ENCODE data around the gene ITGA3. TPM values are rescaled to one million over a fixed set of nuclear protein-coding genes. Genes with fewer than 3 reads are reported as not detected.

ITGA3 gene
- total RNA-seq, 4 donors from 2014 or later, result 14.3 to 73.1 (median 33.4) TPM

DNA sequence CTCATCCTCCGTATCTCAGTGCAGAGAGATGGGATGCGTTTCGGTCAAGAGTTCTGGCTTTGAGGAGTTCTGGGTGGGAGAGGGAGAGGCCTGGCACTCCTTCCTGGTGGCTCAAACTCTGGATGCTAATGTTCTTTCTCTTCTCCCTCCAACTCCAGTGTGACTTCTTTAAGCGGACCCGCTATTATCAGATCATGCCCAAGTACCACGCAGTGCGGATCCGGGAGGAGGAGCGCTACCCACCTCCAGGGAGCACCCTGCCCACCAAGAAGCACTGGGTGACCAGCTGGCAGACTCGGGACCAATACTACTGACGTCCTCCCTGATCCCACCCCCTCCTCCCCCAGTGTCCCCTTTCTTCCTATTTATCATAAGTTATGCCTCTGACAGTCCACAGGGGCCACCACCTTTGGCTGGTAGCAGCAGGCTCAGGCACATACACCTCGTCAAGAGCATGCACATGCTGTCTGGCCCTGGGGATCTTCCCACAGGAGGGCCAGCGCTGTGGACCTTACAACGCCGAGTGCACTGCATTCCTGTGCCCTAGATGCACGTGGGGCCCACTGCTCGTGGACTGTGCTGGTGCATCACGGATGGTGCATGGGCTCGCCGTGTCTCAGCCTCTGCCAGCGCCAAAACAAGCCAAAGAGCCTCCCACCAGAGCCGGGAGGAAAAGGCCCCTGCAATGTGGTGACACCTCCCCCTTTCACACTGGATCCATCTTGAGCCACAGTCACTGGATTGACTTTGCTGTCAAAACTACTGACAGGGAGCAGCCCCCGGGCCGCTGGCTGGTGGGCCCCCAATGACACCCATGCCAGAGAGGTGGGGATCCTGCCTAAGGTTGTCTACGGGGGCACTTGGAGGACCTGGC is 33.3 kb downstream of the ITGA3 start:
- H3K4me1 ChIP-seq, result no peaks in the 10 kb centered on the region
- intact Hi-C loops (cut with DNase I; ENCODE audit: low total_unique reads), result loop anchor here (2.0 kb wide), 1 partner anchor 62 kb away; no protein-coding TSS in a partner anchor
- H3K4me3 ChIP-seq, result no peak overlapping the region
- H3K27ac ChIP-seq, result no peak overlapping the region
- H3K27me3 ChIP-seq, result no peaks in the 10 kb centered on the region
- no peaks in the 10 kb centered on the region for H3K36me3 ChIP-seq
- no peaks in the 10 kb centered on the region for H3K9me3 ChIP-seq
- DNase-seq, result no peak
- TF ChIP-seq, protein P1, sequence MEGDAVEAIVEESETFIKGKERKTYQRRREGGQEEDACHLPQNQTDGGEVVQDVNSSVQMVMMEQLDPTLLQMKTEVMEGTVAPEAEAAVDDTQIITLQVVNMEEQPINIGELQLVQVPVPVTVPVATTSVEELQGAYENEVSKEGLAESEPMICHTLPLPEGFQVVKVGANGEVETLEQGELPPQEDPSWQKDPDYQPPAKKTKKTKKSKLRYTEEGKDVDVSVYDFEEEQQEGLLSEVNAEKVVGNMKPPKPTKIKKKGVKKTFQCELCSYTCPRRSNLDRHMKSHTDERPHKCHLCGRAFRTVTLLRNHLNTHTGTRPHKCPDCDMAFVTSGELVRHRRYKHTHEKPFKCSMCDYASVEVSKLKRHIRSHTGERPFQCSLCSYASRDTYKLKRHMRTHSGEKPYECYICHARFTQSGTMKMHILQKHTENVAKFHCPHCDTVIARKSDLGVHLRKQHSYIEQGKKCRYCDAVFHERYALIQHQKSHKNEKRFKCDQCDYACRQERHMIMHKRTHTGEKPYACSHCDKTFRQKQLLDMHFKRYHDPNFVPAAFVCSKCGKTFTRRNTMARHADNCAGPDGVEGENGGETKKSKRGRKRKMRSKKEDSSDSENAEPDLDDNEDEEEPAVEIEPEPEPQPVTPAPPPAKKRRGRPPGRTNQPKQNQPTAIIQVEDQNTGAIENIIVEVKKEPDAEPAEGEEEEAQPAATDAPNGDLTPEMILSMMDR (IDR thresholded peaks at IDR 0.05), result no peak
- no peak for TF ChIP-seq POLR2A (IDR thresholded peaks at IDR 0.05)

DNA sequence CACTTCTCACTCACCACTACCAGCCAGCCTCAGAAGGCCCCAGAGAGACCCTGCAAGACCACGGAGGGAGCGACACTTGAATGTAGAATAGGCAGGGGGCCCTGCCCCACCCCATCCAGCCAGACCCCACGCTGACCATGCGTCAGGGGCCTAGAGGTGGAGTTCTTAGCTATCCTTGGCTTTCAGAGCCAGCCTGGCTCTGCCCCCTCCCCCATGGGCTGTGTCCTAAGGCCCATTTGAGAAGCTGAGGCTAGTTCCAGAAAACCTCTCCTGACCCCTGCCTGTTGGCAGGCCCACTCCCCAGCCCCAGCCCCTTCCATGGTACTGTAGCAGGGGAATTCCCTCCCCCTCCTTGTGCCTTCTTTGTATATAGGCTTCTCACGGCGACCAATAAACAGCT is 34.2 kb downstream of the ITGA3 start:
- no peak for DNase-seq

DNA sequence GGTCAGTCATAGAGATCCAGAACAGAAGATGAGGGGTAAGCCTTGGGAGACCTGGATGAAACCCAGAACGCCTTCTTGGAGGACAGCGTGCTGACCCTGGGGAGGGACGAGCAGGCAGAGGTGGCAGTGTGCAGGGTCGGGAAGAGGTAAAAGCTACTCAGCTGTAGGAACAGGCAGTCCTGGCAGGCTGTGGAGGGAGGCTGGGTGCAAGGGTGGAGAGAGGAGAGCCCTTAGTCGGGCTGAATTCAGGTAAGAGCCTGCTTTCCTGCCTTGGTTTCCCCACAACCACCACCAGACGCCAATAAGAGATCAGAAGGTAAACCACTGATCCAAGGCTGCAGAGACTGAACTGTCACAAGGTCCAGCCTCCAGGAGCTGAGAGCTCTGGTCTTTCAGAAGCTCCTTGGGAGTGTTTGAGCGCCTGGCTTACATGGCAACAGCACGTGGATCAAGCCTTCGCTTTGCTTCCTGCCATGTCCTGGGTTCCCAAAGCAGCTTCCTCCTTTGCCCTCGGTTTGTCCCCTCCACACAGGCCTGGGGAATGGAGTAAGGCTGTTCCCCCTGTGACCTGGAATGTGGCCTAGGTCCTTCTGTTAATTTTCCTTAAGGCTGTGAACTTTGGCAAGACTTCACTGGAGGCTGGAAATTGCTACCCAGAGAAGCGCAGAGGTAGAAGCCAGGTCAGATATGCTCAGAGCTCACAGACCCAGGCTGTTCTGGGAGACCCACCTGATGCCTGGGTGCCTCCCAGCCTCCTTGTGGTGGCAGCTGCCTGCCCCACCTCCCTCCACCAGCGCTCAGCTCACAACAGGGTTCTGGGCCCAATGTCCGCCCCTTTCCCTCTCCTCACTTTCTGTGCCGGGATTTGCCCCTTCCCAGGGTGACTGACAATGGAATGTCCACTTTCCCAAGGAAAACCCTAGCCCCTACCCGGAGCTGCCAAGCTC is 35.3 kb downstream of the ITGA3 start:
- Histone ChIP-seq H3K4me1 (peaks cover 0 to 4% of the 10 kb centered on the region in 2 donors), H3K27me3 (no peaks in the 10 kb centered on the region), H3K9me3 (no peaks in the 10 kb centered on the region), H3K4me3 (no peak overlapping the region), H3K27ac (no peak overlapping the region), H3K36me3 (no peaks in the 10 kb centered on the region)
- intact Hi-C loops (cut with DNase I; ENCODE audit: low total_unique reads), result no loop called here
- no peak for DNase-seq
- no peak for TF ChIP-seq POLR2A (IDR thresholded peaks at IDR 0.05)
- TF ChIP-seq, protein P1 (IDR thresholded peaks at IDR 0.05), result no peak

More for the DNA sequence above, 34.2 kb downstream of the ITGA3 start:
- no peaks in the 10 kb centered on the region for H3K36me3 ChIP-seq
- H3K27ac ChIP-seq, result no peak overlapping the region
- no peaks in the 10 kb centered on the region for H3K27me3 ChIP-seq
- H3K4me1 ChIP-seq, result no peaks in the 10 kb centered on the region
- no peak overlapping the region for H3K4me3 ChIP-seq
- no peak for TF ChIP-seq POLR2A (IDR thresholded peaks at IDR 0.05)
- no peaks in the 10 kb centered on the region for H3K9me3 ChIP-seq
- intact Hi-C loops (cut with DNase I; ENCODE audit: low total_unique reads), result no loop called here

DNA sequence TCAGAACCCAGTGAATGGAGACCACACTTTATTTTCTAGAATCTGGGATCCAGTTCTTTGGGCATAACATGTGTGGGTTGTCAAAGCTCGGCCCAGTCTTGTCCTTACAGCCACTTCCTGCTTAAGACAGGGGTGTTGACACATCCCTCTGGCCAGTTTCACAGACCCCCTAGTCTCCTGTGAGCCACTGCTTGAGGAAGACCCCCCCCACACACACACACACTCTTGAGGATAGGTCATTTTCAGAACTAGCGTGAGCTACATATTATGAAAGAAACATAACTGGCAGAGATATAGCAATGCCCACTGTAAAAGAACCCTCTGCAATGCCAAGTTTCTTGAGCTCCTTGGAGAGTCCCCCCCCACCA is 36.0 kb downstream of the ITGA3 start:
- TF ChIP-seq, protein P1 (IDR thresholded peaks at IDR 0.05), result no peak
- TF ChIP-seq POLR2A (IDR thresholded peaks at IDR 0.05), result no peak
- Histone ChIP-seq H3K4me1 (peaks cover 0 to 11% of the 10 kb centered on the region in 2 donors), H3K4me3 (no peak overlapping the region), H3K9me3 (no peaks in the 10 kb centered on the region), H3K36me3 (no peaks in the 10 kb centered on the region), H3K27me3 (no peaks in the 10 kb centered on the region), H3K27ac (no peak overlapping the region)
- intact Hi-C loops (cut with DNase I; ENCODE audit: low total_unique reads), result no loop called here
- DNase-seq, result no peak

DNA sequence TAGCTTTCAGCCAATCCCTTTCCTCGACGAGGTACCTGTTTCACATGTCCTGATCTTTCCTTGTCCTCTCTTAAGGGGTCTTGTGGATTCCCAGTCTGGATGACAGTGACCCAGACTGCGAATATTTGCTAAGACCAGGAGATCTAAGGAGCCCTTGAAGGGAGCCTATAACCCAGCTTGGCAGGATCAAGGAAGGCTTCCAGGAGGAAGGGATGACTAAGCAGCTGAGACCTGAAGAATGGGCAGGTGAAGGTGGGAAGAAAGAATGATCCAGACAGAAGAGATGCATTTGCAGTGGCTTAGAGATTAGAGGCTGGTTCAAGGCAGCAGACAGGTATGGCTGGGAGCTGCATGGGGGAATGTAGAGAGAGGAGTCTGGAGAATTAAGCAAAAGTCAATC is 37.3 kb downstream of the ITGA3 start:
- Histone ChIP-seq H3K27ac (no peak overlapping the region), H3K36me3 (no peaks in the 10 kb centered on the region), H3K9me3 (no peaks in the 10 kb centered on the region), H3K27me3 (no peaks in the 10 kb centered on the region), H3K4me1 (peaks cover 0 to 13% of the 10 kb centered on the region in 2 donors), H3K4me3 (no peak overlapping the region)
- intact Hi-C loops (cut with DNase I; ENCODE audit: low total_unique reads), result no loop called here
- TF ChIP-seq, protein P1 (IDR thresholded peaks at IDR 0.05), result no peak
- no peak for TF ChIP-seq POLR2A (IDR thresholded peaks at IDR 0.05)
- DNase-seq, result no peak
